ENCODE data around the gene CCND1.

DNA sequence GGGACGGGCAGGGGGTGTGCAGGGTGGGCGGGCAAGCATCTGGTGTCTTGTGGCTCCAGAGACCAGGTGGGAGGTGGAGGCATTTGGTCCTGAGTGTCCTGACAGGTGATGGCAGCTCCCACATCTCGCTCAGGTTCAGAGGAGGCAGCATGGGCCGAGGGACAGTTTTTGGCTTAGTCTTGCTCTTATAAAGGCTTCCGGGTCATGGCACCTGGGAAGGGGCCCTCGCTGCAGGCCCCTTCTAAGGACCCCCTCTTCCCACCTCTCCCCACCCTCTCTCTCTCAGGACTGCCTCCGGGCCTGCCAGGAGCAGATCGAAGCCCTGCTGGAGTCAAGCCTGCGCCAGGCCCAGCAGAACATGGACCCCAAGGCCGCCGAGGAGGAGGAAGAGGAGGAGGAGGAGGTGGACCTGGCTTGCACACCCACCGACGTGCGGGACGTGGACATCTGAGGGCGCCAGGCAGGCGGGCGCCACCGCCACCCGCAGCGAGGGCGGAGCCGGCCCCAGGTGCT lies 9.9 kb downstream of the CCND1 start:
- TF ChIP-seq EZH2 (IDR thresholded peaks at IDR 0.05; ENCODE audit: low read length, unreplicated experiment) = no peak
- TF ChIP-seq, protein P1, sequence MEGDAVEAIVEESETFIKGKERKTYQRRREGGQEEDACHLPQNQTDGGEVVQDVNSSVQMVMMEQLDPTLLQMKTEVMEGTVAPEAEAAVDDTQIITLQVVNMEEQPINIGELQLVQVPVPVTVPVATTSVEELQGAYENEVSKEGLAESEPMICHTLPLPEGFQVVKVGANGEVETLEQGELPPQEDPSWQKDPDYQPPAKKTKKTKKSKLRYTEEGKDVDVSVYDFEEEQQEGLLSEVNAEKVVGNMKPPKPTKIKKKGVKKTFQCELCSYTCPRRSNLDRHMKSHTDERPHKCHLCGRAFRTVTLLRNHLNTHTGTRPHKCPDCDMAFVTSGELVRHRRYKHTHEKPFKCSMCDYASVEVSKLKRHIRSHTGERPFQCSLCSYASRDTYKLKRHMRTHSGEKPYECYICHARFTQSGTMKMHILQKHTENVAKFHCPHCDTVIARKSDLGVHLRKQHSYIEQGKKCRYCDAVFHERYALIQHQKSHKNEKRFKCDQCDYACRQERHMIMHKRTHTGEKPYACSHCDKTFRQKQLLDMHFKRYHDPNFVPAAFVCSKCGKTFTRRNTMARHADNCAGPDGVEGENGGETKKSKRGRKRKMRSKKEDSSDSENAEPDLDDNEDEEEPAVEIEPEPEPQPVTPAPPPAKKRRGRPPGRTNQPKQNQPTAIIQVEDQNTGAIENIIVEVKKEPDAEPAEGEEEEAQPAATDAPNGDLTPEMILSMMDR (conservative IDR thresholded peaks at IDR 0.05; ENCODE audit: low read depth, low read length) = no peak

Data from PC-3 (cell line).